Retina (tissue), 1 donor: ENCODE measurements around the gene MAPK10.

ENCODE experiments used
- DNase-seq: peaks from one replicate; pipeline ENCODE4 v3.0.0-alpha.2; 2016

Gene MAPK10

GRCh38 chr4:85964298-85964697 is 395.6 kb downstream of the MAPK10 start:
- DNase-seq, result no peak

- DNase-seq, result no peak
Measured at GRCh38 chr4:85963231-85963630, 396.6 kb downstream of the MAPK10 start.

- DNase-seq, result no peak
Measured at GRCh38 chr4:85961887-85962286, 398.0 kb downstream of the MAPK10 start.

GRCh38 chr4:85956293-85956945 is 403.4 kb downstream of the MAPK10 start:
- DNase-seq, result no peak

- no peak for DNase-seq
Measured at GRCh38 chr4:85955620-85956292, 404.1 kb downstream of the MAPK10 start.

GRCh38 chr4:85953651-85954018 is 406.2 kb downstream of the MAPK10 start:
- no peak for DNase-seq

- no peak for DNase-seq
Measured at GRCh38 chr4:85952972-85953650, 406.7 kb downstream of the MAPK10 start.

- no peak for DNase-seq
Measured at GRCh38 chr4:85952528-85952927, 407.3 kb downstream of the MAPK10 start.

GRCh38 chr4:85951099-85951498 is 408.8 kb downstream of the MAPK10 start:
- DNase-seq, result no peak

GRCh38 chr4:85946821-85947220 is 413.0 kb downstream of the MAPK10 start:
- DNase-seq, result no peak

GRCh38 chr4:85942107-85942506 is 417.7 kb downstream of the MAPK10 start:
- DNase-seq, result no peak

GRCh38 chr4:85940151-85940550 is 419.7 kb downstream of the MAPK10 start:
- no peak for DNase-seq
